Activated CD4-positive, alpha-beta T cell treated with anti-CD3 and anti-CD28 coated beads, Interleukin-2, amount 50 U/mL, for 24 hours (primary cell): ENCODE results near the gene CCDC7.
"Not testable (repeated sequence)": the region's sequence is repeated elsewhere in the genome, so short reads cannot be mapped to it uniquely, and the experiment has no call there.

ENCODE experiments used
- DNase-seq, 2 donors: peaks; one replicate each; pipeline ENCODE4 v3.0.0-alpha.2; 2020; ENCODE audit warnings: low read depth in 1 of 2, low spot score in 1 of 2

CCDC7 gene

DNA sequence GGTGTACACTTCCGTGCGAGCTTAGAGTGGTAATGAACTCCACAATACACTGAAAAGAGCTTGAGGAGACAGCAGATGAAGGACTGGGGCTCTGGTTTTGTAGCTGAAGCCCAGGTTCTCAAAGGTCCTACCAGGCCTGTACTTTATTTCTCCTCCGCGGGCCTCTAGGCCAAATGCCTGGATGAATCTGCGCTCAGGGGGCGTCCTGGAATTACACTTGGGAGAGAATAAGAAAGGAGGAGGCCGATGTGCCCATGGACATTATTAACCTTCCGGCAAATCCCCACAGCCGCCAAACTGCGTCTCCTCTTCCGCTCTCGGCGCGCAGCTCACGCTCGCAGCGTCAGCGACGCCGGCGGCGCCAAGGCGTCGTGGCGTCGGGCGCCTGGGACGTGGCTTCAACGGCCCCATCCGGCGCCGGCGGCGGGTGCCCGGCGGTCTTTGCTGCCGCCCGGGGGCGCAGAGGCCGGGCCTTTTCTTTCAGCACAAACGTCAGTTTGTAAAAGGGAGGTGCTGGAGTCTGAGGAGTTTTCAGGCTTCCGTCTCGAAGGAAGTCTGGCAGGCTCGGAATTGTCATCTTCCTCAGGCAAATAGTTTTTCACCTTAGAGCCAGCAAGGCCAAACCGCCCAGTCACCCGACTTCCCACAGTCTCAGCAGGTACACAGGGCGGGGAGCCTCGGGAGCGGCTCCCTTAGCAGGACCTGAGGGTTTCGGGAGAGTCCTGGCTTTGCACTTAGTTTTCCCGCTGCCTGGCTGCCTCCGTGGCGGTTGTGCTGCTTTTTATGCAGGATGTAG lies at the start of gene CCDC7:
TSS of gene CCDC7 (plus strand) at position 401 of the 796 bp plus-strand sequence. CDS start 5,503 bp downstream, outside the sequence.
- peak; percentile 66 to 79 for DNase-seq

DNA sequence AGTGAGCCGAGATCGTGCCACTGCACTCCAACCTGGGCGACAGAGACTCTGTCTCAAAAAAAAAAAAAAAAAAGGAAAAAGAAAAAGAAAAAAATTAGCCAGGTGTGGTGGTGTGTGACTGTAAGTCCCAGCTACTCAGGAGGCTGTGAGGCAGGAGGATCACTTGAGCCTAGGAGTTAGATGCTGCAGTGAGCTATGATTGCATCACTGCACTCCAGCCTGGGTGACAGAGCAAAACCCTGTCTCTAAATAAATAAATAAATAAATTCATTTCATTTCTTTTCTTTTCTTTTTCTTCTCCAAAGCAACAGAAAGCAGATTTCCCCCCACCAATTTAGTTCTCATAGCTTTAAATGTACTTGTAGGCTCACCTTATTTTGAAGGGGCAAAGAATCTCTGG lies 48.8 kb upstream of the CCDC7 start:
- not testable (repeated sequence) for DNase-seq

DNA sequence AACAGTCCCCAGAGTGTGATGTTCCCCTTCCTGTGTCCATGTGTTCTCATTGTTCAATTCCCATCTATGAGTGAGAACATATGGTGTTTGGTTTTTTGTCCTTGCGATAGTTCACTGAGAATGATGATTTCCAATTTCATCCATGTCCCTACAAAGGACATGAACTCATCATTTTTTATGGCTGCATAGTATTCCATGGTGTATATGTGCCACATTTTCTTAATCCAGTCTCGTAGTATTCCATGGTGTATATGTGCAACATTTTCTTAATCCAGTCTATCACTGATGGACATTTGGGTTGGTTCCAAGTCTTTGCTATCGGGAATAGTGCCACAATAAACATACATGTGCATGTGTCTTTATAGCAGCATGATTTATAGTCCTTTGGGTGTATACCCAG lies 46.2 kb upstream of the CCDC7 start:
- DNase-seq: not testable (repeated sequence)

DNA sequence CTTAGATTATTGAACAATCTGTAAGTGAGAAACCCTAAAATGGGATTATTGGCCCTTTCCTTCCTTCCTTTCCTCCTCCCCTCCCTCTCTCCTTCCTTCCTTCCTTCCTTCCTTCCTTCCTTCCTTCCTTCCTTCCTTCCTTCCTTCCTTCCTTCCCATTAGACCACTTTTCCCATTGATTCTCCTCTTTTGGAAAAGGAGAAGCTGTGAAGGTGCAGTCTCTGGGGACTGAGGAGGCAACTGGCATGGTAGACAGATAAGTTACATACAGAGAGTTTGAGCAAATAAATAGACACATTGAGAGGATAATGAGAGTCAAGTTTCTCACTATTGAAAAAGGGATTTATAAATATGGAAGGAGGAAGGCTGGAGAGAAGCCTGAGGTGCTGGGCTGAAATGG lies 45.0 kb upstream of the CCDC7 start:
- DNase-seq: no peak

DNA sequence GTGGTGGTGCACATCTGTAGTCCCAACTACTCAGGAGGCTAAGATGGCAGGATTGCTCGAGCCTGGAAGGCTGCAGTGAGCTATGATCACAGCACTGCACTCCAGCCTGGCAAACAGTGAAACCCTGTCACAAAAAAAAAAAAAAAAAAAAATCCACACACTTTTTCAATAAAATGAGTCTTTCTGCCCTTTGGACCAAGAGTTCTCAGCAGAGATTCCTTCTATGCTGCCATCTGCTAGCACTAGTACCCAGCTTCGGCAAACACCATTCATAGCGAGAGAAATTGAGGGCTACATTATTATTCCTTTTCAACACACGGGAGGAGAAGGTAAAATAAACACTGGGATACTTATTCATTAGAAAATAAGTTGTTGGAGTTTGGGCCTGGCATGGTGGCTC lies 43.4 kb upstream of the CCDC7 start:
- no peak for DNase-seq

DNA sequence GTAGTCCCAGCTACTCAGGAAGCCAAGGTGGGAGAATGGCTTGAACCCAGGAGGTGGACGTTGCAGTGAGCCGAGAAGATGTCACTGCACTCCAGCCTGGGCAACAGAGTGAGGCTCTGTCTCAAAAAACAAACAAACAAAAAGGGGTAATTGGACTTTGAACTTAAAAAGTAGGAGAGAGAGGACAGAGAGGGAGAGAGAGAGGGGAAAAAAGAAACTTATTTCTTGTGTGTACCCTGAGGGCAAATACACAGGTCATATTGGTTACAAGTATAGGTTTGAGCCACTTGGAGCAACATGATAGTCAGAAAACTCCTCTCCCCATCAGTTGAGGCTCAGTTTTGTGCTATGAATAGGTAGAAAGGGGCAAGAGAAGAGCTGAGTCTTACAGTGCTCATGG lies 42.8 kb upstream of the CCDC7 start:
- no peak for DNase-seq

DNA sequence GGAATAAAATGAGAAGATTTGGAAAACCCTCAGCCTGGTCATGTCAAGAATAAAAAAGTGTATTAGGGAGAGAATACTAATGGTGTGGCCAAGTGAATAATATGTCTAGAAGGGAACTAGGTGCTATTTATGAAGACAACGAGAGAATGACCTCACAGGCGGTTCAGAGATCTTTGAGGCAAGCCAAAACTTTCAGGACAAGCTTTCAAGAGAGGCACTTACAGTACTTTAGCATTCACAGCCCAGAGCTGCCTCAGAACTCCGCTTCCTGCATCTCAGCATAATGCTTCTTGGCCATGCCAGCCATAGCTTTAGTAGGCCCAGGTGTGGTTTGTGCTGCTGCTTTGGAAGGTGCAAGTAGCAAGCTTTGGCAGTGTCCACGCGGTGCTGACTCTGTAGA lies 37.2 kb upstream of the CCDC7 start:
- no peak for DNase-seq

DNA sequence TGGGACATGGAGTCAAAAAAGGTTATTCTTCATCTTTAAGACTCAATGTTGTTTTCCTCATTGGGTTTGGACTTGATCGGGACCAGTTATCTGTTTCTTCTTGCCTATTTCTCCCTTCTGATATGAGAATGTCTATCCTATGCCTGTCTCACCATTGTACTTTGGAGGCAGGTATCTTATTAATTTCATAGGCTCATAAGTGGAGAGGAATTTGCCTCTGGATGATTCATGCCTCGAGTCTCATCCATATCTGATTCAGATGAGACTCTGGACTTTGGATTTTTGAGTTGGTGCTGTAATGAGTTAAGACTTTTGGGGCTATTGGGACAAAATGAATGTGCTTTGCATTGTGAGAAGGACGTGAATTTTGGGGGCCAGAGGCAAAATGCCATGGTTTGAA lies 36.2 kb upstream of the CCDC7 start:
- no peak for DNase-seq

DNA sequence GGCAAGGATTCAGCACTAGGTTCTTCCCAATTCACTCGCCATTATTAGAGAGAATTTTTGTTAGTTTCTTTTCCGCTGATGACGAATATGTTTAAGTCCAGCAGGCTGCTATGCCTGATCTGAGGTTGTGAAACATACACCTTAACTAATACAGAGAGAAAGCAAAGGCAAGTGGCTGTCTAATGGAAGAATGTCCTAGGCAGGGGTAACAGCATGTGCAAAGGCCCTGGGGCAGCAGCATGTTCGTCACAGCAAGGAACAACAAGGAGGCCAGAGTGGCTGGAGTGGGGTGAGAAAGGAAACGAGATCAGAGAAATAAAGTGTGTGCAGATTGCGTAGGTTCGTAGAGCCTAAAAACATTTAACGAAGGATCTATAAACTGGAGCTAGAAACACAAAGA lies 35.4 kb upstream of the CCDC7 start:
- no peak for DNase-seq

DNA sequence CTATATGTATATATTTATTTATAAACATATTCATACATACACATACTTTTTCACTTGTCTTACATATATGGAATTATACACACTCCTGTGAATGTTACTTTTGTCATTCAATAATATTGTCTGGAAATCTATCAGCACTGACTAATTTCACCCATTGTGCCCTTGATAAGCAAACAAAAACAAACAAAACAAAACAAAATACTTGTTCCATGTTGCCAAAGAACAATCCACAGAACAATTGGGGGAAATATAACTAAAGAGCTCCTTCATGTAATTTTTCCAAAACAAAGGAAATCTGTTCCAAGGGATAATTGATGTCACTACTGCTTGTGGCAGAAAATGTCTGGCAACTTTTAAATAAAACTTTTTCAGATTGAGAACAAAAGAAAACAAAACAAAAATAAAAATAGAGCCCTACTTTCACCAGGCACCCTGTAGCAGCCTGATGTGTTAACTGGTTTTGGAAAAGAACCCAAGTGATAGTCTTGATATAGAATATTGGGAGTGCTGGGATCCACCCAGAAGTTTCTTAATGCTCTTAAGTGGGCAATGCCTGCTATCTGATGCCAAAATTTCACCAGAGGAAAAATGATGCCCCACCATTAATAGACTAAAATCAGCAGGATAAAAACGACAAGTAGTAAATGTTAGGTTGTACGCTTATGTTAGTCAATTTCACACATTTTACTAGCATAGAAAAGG lies 34.0 kb upstream of the CCDC7 start:
- DNase-seq: no peak

DNA sequence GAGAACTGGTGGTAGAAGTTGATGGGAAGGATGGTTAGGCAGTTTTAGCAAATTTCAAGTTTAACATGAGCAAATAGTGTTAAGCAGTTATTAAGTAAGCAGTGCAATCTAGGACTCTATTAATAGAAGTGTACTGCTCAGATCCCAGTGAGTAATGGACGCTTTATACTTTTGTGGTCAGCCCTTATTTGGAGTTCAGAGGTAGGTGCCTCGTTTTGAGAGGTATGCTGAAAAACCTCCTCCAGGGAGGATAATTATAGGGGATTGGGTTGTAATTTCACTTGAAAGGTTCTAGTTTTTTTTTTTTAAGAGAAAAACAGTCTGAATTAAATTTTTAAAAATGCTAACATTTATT lies 33.5 kb upstream of the CCDC7 start:
- no peak for DNase-seq

DNA sequence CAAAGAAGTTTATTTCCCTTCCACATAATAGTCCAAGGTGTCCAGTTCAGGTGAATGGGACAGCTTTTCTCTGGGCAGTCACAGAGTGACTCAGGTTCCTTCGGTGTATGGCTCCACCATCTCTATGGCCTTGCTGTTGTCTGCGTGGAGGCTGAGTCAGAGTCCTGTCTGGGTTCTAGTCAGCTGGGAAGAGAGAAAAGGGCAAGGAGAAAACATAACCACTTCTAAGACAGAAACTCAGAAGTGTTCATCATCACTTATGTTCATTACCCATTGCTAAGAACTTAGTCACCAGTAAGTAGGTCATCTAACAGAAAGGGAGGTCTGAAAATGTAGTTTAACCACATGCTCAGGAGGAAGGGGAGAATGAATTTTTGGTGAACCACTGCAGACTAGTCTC lies 32.4 kb upstream of the CCDC7 start:
- peak; percentile 2 to 33 for DNase-seq

DNA sequence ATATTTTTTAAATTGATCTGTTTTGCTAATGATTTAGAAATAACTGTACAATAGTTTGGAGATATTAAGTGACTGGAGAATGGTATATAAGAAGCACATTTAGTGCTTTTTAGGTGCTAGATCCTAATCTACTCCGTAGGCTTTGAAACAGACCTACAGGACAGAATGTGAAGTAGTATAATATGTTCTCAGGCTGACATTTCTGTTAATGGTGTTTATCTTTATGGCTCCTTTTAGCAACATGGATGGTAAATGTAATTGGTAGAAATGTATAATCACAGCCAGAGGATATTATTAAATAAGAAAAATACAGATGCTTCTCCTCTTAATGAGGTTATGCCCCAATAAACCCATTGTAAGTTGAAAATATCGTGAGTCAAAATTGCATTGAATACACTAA lies 30.6 kb upstream of the CCDC7 start:
- no peak for DNase-seq

DNA sequence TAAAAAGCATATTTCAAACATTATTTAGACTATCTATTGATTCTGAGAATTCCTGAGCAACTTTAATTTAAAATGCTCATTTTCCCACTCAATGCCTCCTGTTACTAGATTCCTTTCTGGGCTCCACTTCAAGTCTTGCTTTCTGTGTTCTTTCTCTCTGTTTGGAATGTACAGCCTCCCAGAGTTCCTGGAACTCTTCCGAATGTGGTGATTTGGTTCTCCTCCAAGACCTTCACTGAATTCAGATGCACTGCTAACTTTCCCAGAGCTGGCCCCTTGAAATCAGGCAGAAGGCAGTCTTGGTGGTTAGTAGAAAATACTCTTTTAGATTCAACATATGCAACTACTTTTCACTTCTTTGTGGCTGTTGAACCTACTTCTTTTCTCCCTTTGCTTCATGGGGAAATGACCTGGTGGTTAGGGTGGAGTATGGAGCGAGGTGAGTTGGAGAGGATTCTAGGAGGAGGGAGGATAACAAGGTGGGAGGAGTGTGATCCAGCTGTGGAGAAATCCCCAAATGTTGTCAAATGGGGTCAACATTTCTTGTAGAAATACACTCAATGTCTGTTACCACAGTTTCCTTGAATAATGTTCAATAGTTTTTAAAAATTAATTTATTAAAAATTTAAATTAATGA lies 27.9 kb upstream of the CCDC7 start:
- DNase-seq: no peak

DNA sequence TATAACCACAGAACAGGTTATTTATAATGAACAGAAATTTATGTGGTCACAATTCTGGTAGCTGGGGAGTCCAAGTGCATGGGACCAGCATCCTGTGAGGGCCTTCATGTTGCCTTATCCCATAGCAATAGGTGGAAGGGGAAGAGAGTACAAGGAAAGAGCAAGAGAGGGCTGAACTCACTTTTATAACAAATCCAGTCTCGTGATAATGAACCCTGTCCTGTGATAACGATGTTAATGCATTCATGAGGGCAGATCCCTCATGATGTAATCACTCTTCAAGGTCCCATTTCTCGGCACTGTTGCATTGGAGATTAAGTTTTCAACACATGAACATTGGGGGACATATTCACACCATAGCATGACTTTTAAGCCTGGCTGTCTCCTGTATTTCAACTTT lies 27.4 kb upstream of the CCDC7 start:
- DNase-seq: no peak

DNA sequence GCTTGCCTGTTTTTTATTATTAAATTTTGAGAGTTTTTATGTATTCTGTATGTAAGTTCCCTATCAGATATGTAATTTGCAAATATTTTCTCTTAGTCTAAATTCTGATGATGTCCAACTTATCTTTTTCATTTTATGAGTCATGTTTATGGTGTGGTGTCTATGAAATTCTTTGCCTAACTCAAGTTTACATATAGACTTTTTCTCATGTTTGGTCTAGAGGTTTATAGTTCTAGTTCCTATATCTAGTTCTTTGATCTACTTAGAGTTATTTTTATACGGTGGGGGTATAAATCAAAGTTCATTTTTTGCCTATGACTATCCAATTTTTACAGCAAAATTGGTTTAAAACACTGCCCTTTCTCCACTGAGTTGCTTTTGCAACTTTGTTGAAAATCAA lies 26.3 kb upstream of the CCDC7 start:
- DNase-seq: no peak

DNA sequence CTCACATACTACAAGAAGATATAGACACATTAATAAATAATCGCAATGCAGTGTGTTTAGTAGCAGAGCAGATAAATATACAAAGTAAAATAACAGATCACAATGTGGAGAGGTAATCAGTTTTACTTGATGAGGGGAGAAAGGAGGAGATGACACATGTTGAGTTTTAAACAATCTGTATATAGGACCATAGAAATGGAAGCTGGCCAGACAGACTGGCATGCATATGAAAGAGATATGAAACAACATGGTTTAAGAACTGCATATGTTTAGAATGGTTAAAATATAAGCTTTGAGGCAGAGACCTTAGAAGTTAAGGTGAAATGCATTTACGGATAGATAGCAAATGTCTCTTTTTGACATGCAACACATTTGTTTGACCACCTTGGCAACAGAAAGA lies 19.8 kb upstream of the CCDC7 start:
- DNase-seq: no peak

DNA sequence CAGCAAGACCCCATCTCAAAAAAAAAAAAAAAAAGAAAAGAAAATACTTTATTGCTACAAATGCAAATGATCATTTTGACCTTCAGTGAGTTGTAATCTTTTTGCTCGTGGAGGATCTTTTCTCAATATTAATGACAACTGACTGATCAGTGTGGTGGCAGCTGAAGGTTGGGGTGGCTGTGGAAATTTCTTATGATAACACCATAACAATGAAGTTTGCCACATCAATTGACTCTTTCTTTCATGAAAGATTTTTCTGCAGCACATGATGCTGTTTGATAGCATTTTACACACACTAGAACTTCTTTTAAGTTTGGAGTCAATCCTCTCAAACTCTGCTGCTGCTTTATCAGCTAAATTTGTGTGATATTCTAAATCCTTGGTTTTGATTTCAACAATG lies 12.4 kb upstream of the CCDC7 start:
- no peak for DNase-seq

DNA sequence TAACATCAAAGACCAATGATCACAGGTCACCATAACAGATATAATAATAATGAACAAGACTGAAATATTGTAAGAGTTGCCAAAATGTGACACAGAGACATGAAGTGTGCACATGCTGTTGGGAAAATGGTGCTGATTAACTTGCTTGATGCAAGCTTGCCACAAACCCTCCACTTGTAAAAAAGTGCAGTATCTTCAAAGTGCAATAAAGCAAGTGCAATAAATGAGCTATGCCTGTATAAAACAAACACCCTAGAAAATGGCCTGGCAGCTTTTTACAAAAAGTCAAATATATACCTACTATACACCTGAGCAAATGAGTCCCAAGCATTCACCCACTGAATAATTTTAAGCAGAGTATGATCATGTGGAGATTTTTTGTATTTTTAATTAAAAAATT lies 9.7 kb upstream of the CCDC7 start:
- no peak for DNase-seq

DNA sequence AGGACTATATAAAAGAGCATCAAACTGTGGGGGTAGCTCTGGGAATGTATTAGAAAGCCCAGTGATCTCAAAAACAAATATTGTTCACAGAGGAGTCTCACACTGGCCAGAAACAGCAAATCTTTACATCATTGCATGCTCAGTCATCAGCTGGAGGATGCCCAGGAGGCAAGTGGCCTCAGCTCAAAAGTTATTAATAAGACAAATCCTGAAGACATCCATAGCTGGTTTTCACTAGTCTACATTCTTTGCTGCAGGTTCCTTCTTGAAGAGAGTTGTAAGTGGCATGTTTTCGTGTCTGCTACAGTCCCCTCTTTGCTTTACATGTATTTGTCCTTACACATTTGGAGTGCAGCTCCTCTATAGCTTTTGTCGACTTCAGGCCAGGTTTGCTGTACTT lies 8.6 kb upstream of the CCDC7 start:
- DNase-seq: no peak

DNA sequence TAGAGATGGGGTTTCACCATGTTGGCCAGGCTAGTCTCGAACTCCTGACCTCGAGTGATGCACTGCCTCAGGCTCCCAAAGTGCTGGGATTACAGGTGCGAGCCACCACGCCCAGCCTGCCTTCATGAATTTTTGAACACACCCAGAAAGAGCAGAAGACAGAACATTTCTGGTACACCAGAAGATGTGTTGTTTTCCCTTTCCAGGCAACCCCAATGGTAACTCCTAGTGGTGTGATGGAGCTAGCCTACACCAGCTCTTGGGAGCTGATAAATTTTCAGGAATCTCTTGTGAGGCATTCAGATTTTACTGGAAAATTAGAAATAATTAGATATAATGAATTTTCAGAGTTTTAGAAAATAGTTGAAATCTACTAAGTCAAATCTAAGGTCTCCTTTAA lies 904 bp upstream of the CCDC7 start:
- no peak for DNase-seq
